Chondrocyte (in vitro differentiated cells): ENCODE data around the gene APOL5. TPM values are rescaled to one million over a fixed set of nuclear protein-coding genes. Genes with fewer than 3 reads are reported as not detected.
"Not testable (repeated sequence)": the region's sequence is repeated elsewhere in the genome, so short reads cannot be mapped to it uniquely, and the experiment has no call there.

Source experiments
- DNase-seq: peaks from one replicate; pipeline ENCODE4 v3.0.0; 2021; ENCODE audit warnings: mixed read lengths, low spot score
- H3K27ac Mint-ChIP-seq: one replicate; pipeline ENCODE4 v1.8.0; 2021; ENCODE audit warnings: mild to moderate bottlenecking, moderate library complexity, mixed read lengths; ENCODE audit not compliant: unreplicated experiment
- H3K27me3 Mint-ChIP-seq: 2 replicates; pipeline ENCODE4 v1.8.0; 2021; ENCODE audit warnings: low read depth, mixed read lengths
- H3K36me3 Mint-ChIP-seq: 2 replicates; pipeline ENCODE4 v1.8.0; 2021; ENCODE audit warnings: low read depth, mixed read lengths
- H3K4me1 Mint-ChIP-seq: 2 replicates; pipeline ENCODE4 v1.8.0; 2021; ENCODE audit warnings: low read depth, mild to moderate bottlenecking, mixed read lengths
- H3K4me3 Mint-ChIP-seq: one replicate; pipeline ENCODE4 v1.8.0; 2021; ENCODE audit warnings: mild to moderate bottlenecking, moderate library complexity, mixed read lengths; ENCODE audit not compliant: unreplicated experiment
- H3K9me3 Mint-ChIP-seq: 2 replicates; pipeline ENCODE4 v1.8.0; 2021; ENCODE audit warnings: low read depth, mixed read lengths
- long read RNA-seq: library from polyadenylated mRNA; stranded (forward); transcript quantifications from one replicate; pipeline ENCODE4 v2.0.0, GENCODE V29; 2021
- total RNA-seq: library from RNA; stranded (reverse); gene quantifications from 3 replicates; pipeline ENCODE4 v1.2.1, GENCODE V29; 2021
- TF ChIP-seq, protein P1 (sequence below): fragments of 200-600 bp; sonication (generic); IDR thresholded peaks from 2 replicates; pipeline ENCODE4 v1.5.0; 2021; ENCODE audit warnings: antibody characterized with exemption, mild to moderate bottlenecking, moderate library complexity

Gene APOL5, protein sequence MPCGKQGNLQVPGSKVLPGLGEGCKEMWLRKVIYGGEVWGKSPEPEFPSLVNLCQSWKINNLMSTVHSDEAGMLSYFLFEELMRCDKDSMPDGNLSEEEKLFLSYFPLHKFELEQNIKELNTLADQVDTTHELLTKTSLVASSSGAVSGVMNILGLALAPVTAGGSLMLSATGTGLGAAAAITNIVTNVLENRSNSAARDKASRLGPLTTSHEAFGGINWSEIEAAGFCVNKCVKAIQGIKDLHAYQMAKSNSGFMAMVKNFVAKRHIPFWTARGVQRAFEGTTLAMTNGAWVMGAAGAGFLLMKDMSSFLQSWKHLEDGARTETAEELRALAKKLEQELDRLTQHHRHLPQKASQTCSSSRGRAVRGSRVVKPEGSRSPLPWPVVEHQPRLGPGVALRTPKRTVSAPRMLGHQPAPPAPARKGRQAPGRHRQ
- total RNA-seq = not detected in 3 replicates
- long read RNA-seq = 0 reads

DNA sequence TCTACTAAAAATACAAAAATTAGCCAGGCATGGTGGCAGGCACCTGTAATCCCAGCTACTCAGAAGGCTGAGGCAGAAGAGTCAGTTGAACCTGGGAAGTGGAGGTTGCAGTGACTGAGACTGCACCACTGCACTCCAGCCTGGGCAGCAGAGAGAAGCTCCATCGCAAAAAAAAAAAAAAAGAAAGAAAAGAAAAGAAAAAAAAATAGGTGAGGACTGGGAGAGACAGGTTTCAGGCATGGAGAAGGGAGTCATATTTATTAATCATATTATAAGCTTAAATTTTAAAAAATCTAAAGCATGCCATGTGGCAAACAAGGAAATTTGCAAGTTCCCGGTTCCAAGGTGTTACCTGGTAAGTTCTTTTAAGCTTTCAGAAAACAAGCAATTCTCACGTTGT is at the start of gene APOL5:
TSS of gene APOL5 (plus strand) at position 301 of the 400 bp plus-strand sequence. CDS start at position 301, 0 bp downstream.
- no peaks in the 10 kb centered on the region for H3K4me1 Mint-ChIP-seq
- DNase-seq = no peak
- H3K9me3 Mint-ChIP-seq = peaks cover 3% of the 10 kb centered on the region
- H3K36me3 Mint-ChIP-seq = no peaks in the 10 kb centered on the region
- H3K27ac Mint-ChIP-seq = no peak within 1 kb of the TSS
- H3K27me3 Mint-ChIP-seq = peaks cover 3% of the 10 kb centered on the region
- TF ChIP-seq, protein P1, sequence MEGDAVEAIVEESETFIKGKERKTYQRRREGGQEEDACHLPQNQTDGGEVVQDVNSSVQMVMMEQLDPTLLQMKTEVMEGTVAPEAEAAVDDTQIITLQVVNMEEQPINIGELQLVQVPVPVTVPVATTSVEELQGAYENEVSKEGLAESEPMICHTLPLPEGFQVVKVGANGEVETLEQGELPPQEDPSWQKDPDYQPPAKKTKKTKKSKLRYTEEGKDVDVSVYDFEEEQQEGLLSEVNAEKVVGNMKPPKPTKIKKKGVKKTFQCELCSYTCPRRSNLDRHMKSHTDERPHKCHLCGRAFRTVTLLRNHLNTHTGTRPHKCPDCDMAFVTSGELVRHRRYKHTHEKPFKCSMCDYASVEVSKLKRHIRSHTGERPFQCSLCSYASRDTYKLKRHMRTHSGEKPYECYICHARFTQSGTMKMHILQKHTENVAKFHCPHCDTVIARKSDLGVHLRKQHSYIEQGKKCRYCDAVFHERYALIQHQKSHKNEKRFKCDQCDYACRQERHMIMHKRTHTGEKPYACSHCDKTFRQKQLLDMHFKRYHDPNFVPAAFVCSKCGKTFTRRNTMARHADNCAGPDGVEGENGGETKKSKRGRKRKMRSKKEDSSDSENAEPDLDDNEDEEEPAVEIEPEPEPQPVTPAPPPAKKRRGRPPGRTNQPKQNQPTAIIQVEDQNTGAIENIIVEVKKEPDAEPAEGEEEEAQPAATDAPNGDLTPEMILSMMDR = no peak
- no peak within 1 kb of the TSS for H3K4me3 Mint-ChIP-seq

DNA sequence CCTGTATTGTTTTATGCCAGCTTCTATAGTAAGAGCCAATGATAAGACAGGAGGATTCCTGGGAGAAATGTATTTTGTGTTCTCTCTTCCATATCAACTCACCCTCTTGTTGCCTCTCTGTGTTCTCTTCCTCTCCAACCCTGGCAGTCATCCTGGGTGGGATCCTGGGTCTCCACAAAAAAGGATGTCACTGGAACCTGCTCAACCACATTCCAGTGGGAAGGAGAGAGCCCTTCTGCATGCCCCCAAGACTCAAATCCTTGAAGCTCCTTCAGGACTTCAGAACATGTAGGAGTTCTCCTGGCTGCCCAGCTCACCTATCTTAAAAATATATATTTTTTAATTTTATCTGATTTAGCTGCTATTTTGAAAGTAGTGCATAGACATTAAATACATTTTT is 43.3 kb upstream of the APOL5 start:
- Mint-ChIP-seq H3K4me3 (no peak overlapping the region), H3K27me3 (no peaks in the 10 kb centered on the region), H3K36me3 (peaks cover 2% of the 10 kb centered on the region), H3K4me1 (no peaks in the 10 kb centered on the region), H3K27ac (no peak overlapping the region), H3K9me3 (peaks cover 8% of the 10 kb centered on the region)
- TF ChIP-seq, protein P1 = no peak
- DNase-seq = no peak

DNA sequence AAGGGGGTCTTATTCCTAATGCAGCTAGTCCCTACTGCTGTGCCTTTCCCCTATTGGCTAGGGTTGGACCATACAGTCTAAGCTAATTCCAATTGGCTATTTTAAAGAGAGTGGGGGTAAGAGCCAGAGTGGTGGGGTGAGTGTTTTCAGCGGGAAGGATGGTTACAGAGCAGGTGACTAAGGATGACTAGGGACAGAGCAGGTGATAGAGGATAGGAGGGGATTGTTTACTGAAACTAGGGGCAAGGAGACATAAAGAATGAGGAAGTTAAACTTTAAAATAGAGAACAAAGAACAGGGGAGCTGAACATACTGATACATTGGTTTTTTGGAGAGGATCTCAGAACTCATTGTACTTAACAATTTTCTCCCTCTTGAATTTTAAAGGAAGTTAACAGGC is 41.6 kb upstream of the APOL5 start:
- H3K36me3 Mint-ChIP-seq, H3K27me3 Mint-ChIP-seq, DNase-seq, H3K9me3 Mint-ChIP-seq, H3K4me3 Mint-ChIP-seq, H3K4me1 Mint-ChIP-seq, H3K27ac Mint-ChIP-seq: not testable (repeated sequence)

DNA sequence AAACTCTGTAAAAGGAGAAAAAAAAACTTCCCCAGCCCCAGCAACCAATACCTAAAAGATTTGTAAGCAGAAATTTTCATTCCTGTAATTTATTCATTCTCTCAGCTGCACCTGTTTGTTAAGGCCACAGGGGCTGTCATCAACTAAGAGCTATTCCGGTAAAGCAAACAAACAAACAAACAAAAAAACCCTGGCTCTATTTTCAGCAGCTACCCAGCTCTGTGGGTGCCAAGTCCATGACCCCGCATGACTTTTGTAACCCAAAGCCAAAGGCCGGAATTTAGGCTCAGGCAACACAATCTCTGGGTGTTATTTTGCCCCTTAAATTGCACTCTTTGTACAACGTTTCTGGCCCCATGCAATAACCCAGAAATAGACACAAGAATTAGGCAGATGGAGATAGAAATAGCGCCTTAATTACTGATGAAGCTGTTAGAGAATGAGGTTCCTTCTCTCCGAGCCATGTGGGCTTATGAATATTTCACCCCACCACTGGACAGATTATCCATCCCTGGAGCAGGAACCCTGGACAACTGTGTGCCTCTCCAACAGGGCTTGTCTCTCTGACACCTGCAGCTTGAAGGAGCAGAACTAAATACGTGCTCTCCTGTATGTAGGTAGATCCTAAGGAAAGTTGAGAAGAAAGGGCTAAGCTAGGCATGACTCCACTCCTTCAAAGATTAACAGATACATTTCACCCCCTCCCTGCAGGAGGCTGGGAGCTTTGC is 40.0 kb upstream of the APOL5 start:
- TF ChIP-seq, protein P1 = no peak

DNA sequence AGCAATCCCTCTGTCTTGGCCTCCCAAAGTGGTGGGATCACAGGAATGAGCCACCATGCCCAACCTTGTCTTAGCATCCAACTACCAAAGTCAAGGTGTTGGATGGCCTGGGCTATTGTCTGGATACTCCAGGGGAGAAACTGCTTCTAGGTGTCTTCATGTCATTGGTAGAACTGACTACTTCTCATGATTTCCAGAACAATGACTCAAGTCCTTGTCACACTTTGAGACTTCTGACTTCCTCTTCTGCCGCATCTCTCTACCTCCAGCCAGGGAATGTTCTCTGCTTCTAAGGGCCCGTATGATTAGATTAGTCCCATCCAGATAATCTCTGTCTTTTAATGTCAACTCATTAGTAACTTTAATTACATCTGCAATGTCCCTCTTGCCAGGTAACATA is 38.8 kb upstream of the APOL5 start:
- TF ChIP-seq, protein P1 = no peak

More for the DNA sequence above, 40.0 kb upstream of the APOL5 start:
- Mint-ChIP-seq H3K36me3 (peaks cover 2% of the 10 kb centered on the region), H3K4me3 (no peak overlapping the region), H3K27me3 (no peaks in the 10 kb centered on the region), H3K27ac (no peak overlapping the region), H3K9me3 (peaks cover 4% of the 10 kb centered on the region), H3K4me1 (no peaks in the 10 kb centered on the region)
- no peak for DNase-seq

DNA sequence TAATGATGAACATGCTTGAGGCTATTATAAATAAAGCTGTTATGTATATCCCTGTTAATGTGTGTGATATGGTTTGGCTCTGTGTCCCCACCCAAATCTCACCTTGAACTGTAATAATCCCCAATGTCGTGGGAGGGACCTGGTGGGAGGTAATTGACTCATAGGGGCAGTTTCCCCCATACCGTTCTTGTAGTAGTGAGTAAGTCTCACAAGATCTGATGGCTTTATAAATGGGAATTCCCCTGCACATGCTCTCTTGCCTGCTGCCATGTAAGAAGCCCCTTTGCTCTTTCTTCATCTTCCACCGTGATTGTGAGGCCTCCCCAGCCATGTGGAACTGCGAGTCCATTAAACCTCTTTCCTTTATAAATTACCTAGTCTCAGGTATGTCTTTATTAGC is 38.2 kb upstream of the APOL5 start:
- H3K27ac Mint-ChIP-seq, DNase-seq, H3K9me3 Mint-ChIP-seq, H3K4me1 Mint-ChIP-seq, H3K4me3 Mint-ChIP-seq, H3K36me3 Mint-ChIP-seq, H3K27me3 Mint-ChIP-seq: not testable (repeated sequence)

More for the DNA sequence above, 38.8 kb upstream of the APOL5 start:
- Mint-ChIP-seq H3K9me3 (peaks cover 4% of the 10 kb centered on the region), H3K36me3 (peaks cover 2% of the 10 kb centered on the region), H3K27me3 (peaks cover 6% of the 10 kb centered on the region), H3K4me3 (no peak overlapping the region), H3K27ac (no peak overlapping the region), H3K4me1 (no peaks in the 10 kb centered on the region)
- no peak for DNase-seq
